T1000 (cell line): ENCODE results near the gene CNOT10.
"Not testable (repeated sequence)": the region's sequence is repeated elsewhere in the genome, so short reads cannot be mapped to it uniquely, and the experiment has no call there.

ENCODE experiments used
- DNase-seq: peaks from one replicate; lab custom pipeline; 2025; ENCODE audit warnings: mixed read lengths; lab: John Stamatoyannopoulos, UW

The CNOT10 gene

DNA sequence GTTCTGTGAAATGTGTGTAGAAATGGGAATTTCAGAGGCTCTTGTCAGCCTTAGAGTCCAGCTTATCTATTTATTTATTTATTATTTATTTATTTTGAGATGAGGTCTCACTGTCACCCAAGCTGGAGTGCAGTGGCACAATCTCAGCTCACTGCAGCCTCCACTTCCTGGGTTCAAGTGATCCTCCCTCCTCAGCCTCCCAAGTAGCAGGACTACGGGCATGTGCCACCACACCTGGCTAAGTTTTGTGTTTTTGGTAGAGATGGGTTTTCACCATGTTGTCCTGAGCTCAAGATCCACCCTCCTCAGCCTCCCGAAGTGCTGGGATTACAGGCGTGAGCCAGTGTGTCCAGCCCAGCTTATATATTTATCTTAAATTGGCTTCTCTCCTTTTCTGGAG is 11.5 kb downstream of the CNOT10 start:
- DNase-seq, result no peak

DNA sequence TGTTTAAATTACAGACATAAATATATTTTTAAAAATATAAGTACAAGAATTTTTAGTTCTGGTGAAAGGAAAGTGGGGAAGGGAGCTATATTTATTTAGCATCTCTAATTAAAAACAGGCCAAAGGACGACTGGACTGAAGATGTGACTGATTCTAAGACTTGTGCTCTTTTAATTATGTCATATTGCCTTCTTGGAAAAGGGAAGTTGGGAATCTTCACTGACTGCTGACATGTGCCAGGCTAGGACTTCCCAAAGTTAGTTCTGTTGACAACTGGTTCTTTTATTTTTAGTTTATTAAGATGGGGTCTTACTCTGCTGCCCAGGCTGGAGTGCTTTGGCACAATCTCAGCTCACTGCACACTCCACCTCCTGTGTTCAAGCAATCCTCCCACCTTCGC is 13.5 kb downstream of the CNOT10 start:
- no peak for DNase-seq

- no peak for DNase-seq
Measured at GRCh38 chr3:32699429-32699828, 14.4 kb downstream of the CNOT10 start.

- DNase-seq, result no peak
Measured at GRCh38 chr3:32700244-32700643, 15.3 kb downstream of the CNOT10 start.

GRCh38 chr3:32703491-32703972 is 18.5 kb downstream of the CNOT10 start:
- no peak for DNase-seq

- no peak for DNase-seq
Measured at GRCh38 chr3:32705232-32705631, 20.2 kb downstream of the CNOT10 start.

DNA sequence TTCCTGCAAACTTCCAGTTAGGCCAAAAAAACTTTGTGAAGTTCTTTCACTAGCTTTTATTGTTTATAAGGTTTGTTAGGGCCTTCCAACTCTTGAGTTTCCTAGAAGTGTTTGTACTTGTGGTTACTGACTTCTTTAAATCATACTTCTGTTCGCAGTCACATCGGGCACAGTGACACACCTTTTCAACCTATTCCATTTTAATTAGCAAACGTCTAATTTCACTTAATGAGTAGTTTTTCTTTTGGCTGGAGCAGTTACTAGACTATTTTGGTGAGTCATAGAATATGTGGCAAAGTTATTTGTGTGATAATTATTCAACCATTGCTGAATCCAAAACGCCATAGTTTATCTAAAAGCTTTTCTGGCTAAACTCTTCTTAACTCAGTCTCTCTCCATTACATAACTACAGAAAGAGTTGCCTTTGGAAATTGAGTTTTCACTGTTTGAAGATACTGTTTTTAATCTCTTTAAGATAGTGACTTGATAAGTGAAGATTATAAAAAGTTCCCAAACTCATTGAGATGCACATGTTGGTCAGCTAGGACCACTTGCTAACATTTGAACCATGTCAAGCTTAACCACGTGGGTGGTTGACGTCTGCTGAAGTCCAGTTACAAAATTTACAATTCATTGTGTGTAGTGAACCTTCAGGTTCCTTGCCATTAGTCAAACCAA is 21.5 kb downstream of the CNOT10 start:
- no peak for DNase-seq

DNA sequence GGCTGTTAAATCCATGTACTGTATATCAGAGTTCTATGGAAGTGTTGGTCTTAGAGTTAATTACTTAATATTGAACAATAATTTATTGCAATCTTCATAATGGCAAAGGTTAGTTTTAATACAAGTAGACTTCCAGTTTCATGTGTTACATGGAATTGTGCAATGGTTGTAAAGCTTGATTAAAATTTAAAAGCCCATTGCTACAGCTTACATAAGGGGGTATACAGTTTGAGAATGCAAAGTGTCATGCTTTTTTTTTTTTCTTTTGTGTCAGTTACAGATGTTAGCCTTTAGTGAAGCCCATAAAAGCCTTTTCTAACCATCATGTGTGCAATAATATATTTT is 22.0 kb downstream of the CNOT10 start:
- DNase-seq, result no peak

- no peak for DNase-seq
Measured at GRCh38 chr3:32708672-32709283, 23.8 kb downstream of the CNOT10 start.

DNA sequence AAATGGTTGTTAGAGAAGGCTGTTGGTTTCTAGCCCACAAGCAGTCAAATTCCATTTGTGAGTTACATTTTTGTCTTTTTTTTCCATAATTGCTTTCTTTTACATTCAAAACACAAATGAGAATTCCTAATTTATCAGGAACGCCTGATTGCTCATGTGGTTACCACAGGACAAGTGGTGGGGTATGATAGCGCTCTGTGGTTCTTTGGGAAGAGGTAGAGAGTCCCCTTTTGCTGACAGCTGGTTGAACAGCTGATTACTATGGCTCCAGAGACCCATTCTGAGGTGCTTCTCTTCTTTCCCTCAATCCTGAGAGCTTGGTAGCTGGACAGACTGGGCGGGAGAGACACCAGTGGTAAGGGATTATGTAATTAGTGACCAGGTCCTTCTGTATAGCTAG is 24.4 kb downstream of the CNOT10 start:
- no peak for DNase-seq

DNA sequence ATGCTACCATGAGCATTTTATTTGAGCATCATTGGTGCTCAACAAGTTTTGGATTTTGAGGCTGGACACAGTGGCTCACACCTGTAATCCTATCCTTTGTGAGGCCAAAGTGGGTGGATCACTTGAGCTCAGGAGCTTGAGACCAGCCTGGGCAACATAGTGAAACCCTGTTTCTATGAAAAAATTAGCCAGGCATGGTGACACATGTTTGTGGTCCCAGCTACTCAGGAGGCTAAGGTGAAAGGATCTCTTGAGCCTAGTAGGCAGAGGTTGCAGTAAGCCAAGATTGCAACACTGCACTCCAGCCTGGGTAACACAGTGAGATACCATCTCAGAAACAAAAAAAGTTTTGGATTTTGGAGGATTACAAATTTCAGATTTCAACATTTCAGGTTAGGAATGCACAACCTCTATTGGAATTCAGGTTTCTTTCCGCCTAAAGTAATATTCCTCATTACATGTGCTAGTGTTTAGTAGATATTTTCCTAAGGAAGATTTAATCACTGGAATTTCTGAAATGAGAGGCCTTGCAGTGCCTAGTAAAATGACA is 27.6 kb downstream of the CNOT10 start:
- DNase-seq, result no peak

DNA sequence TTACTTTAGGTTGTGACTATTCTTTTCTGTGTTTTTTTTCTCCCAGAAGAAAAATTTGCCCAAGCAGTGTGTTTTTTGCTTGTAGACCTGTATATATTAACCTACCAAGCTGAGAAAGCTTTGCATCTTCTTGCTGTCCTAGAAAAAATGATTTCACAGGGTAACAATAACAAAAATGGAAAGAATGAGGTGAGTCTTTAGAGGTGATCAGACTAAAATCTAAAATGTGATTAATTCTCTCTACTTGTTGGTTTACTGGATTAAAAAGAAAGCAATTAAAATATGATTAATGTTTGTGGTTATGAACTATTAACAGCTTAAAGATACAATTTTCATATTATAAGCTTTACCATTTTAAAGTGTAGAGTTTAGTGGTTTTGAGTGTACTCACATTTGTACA is 28.2 kb downstream of the CNOT10 start:
- no peak for DNase-seq

DNA sequence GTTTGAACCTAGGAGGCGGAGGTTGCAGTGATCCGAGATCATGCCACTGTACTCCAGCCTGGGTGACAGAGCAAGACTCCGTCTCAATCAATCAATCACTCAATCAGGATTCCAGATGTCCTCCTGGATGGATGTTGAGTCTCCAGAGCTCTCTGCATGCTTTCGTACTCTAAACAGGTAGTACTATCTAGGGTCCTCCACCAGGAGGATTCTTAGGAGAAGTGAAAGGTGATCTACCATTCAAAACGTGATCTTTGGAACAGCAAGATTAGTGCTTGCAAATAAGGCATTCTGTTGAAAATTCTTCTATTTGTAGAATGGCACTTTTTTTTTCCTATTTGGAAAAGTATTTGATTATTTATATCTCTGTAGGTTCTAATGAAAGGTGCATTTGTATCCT is 34.3 kb downstream of the CNOT10 start:
- no peak for DNase-seq

GRCh38 chr3:32719931-32720330 is 34.9 kb downstream of the CNOT10 start:
- DNase-seq, result no peak

GRCh38 chr3:32725721-32726120 is 40.7 kb downstream of the CNOT10 start:
- no peak for DNase-seq

DNA sequence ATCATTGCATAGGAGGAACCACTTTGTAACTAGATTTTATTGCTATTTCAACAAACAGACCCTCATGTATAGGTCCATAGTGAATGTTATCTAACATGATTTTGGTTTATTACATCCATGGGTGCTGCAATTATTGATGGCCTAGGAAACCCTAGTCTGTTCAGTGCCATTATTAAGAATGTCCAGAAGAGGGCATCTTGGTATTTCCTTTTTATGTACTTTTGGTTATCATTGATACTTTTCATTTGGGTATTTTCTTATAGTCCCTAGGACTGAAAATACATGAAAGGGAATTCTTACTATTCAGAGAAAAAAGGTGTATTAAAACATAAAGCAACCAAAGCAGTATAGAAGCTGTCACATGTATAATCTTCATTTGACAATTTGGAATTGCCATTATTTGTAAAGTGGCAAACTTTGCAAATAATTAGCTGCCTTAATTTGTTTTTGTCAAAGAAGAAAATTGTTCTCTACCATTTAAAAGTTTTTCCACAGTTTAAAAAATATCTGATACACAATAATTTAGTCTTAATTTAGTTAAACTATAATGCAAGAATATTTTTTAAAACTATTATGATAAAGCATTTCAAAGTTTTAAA is 48.7 kb downstream of the CNOT10 start:
- no peak for DNase-seq

- DNase-seq, result no peak
Measured at GRCh38 chr3:32734756-32735155, 49.8 kb downstream of the CNOT10 start.

GRCh38 chr3:32743470-32743869 is 58.5 kb downstream of the CNOT10 start:
- not testable (repeated sequence) for DNase-seq

GRCh38 chr3:32743934-32744333 is 58.9 kb downstream of the CNOT10 start:
- DNase-seq, result no peak

DNA sequence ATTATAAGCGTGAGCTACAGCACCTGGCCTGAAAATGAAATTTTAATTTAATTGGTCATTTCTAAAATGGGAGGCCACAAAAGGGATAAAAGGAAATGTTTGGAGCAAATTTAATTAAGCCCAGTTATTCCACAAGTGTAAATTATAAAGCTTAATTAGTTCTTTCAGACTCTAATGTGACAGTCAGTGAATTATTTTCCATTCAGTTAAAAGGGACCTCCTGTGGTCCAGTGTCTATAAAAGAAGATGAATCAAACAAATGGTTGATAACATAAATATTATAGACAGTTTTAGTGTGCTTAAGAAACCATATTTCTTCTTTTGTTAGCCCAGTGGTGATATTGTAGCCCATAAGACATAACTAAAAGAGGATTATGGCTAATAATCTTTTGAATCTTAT is 66.4 kb downstream of the CNOT10 start:
- DNase-seq, result no peak

DNA sequence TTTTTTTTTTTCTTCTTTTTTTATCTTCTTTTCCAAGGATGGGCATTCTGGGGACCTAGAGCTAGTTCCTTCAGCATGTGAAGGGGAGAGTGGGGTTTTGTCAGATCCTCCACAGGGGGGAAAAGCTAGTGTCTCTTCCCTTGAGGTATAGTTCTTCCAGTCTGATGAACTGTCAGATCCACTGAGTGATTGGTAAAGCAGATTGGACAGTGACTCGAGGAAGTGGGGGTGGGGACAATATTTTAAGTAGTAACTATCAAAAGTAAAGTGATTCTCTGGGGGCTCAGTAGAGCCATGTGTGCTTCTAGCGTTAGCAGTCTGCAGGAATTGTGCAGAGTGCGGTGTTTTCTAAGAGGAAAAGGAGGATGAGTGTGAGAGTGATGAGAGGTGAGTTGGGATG is 70.8 kb downstream of the CNOT10 start:
- DNase-seq, result no peak

DNA sequence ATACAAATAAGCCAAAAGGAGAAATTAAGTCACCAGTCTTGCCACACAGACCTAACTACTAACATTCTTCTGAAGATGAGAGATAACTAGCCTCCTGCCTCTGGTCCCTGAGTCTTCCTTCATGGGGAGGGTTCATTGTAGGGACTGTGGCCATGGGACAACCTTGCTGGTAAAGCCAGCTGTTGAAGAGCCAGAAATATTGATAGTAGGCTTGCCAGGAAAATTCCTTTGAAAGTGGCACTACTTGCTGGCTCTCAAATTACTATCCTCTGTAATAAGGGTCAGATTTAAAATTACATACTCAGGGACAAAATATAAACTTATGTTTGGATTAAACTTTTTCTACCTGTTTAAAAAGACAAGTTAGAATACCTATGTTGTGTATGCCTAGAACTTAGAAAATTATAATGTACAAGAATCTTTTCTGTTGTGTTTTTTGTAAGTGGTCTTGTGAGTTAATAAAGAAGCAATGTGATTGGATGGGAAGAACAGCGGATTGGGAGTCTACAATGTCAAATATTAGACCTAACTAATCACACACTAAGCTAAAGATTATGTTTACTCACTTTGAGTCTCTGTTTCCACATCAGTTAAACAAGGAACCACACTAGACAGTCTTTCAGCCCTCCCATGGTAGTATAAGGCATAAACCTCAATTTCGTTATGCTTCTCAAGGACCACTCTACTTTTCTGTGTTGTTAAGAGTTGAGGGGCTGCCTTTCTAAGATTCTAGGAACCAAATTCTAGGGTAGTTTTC is 72.8 kb downstream of the CNOT10 start:
- DNase-seq, result no peak

DNA sequence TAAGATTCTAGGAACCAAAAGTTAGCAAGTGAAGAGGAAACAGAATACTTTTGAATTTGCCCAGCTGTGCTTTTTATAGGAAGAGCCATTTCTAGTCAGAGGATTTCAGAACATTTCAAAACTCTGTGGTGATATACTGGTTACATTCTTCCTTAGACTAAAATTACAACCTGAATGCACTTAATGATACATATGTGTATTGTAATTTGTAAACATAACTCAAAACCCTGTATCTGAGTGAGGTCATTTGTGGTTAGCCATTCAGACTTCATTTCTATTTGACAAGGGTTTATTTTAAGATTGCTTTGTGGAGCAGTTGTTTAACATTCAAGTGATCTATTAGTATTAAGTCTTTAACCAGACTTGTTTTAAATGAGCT is 73.4 kb downstream of the CNOT10 start:
- DNase-seq, result no peak
